DOHH2 (cell line): ENCODE measurements around the gene RCL1.

Experiments
- CTCF ChIP-seq: fragments of 200-600 bp; sonication (generic); IDR thresholded peaks from one replicate; pipeline ENCODE4 v1.5.1; 2014; ENCODE audit warnings: antibody characterized with exemption, mild to moderate bottlenecking, low read depth, low read length; ENCODE audit not compliant: poor library complexity, severe bottlenecking
- EZH2phosphoT487 ChIP-seq: fragments of 200-600 bp; sonication (generic); IDR thresholded peaks from 2 replicates; pipeline ENCODE4 v1.6.1; 2017; ENCODE audit warnings: borderline replicate concordance, mild to moderate bottlenecking, antibody characterized with exemption, low read length, moderate library complexity, mixed read lengths

GRCh38 chr9:4861736-4862451 lies 69.2 kb downstream of the RCL1 start:
- no peak for TF ChIP-seq CTCF
- no peak for TF ChIP-seq EZH2phosphoT487
